Mesendoderm (in vitro differentiated cells): ENCODE data around the gene PPM1N.
A peak's percentile ranks its signal among the peaks of the same experiment; 100 is the strongest.

ENCODE experiments used
- DNase-seq: peaks from one replicate; pipeline ENCODE4 v3.0.0; 2013
- H2AK5ac ChIP-seq: 2 replicates; pipeline ENCODE4 v1.6.1; 2013; ENCODE audit warnings: low read length, inconsistent platforms
- H2BK120ac ChIP-seq: 2 replicates; pipeline ENCODE4 v1.6.1; 2013; ENCODE audit warnings: low read depth, mild to moderate bottlenecking, low read length, moderate library complexity, mixed read lengths
- H2BK15ac ChIP-seq: replicated peaks from 2 replicates; pipeline ENCODE4 v1.6.1; 2013; ENCODE audit warnings: low read depth, mild to moderate bottlenecking, moderate library complexity
- H2BK5ac ChIP-seq: 2 replicates; pipeline ENCODE4 v1.6.1; 2013; ENCODE audit warnings: low read length, inconsistent platforms
- H3K18ac ChIP-seq: 2 replicates; pipeline ENCODE4 v1.6.1; 2013; ENCODE audit warnings: mild to moderate bottlenecking, low read length, mixed read lengths
- H3K23ac ChIP-seq: one replicate; pipeline ENCODE4 v1.6.1; 2013; ENCODE audit warnings: low read length
- H3K27ac ChIP-seq: 2 replicates; pipeline ENCODE4 v1.5.1; 2013; ENCODE audit warnings: low read depth, mild to moderate bottlenecking, inconsistent platforms, low read length, moderate library complexity
- H3K27me3 ChIP-seq: 2 replicates; pipeline ENCODE4 v1.6.1; 2013; ENCODE audit warnings: low read length, control low read depth, mild to moderate bottlenecking, inconsistent platforms; ENCODE audit not compliant: insufficient read depth, poor library complexity
- H3K36me3 ChIP-seq: 2 replicates; pipeline ENCODE4 v1.6.1; 2013; ENCODE audit warnings: low read length, inconsistent platforms; ENCODE audit not compliant: control insufficient read depth, insufficient read depth
- H3K4ac ChIP-seq: one replicate; pipeline ENCODE4 v1.6.1; 2013; ENCODE audit warnings: low read depth, mild to moderate bottlenecking, low read length, moderate library complexity
- H3K4me1 ChIP-seq: 2 replicates; pipeline ENCODE4 v1.6.1; 2013; ENCODE audit warnings: low read depth, low read length, inconsistent platforms; ENCODE audit not compliant: control insufficient read depth
- H3K4me2 ChIP-seq: 2 replicates; pipeline ENCODE4 v1.6.1; 2013; ENCODE audit warnings: low read length
- H3K4me3 ChIP-seq: 2 replicates; pipeline ENCODE4 v1.5.1; 2013; ENCODE audit warnings: mild to moderate bottlenecking, low read length
- H3K56ac ChIP-seq: one replicate; pipeline ENCODE4 v1.6.1; 2013; ENCODE audit warnings: low read length
- H3K79me1 ChIP-seq: 2 replicates; pipeline ENCODE4 v1.6.1; 2013; ENCODE audit warnings: low read length, inconsistent platforms
- H3K79me2 ChIP-seq: 2 replicates; pipeline ENCODE4 v1.6.1; 2013; ENCODE audit warnings: mild to moderate bottlenecking, low read length; ENCODE audit not compliant: control insufficient read depth, insufficient read depth
- H3K9ac ChIP-seq: 2 replicates; pipeline ENCODE4 v1.6.1; 2013; ENCODE audit warnings: low read length, inconsistent platforms
- H4K5ac ChIP-seq: one replicate; pipeline ENCODE4 v1.6.1; 2013; ENCODE audit warnings: low read length
- H4K8ac ChIP-seq: one replicate; pipeline ENCODE4 v1.6.1; 2013; ENCODE audit warnings: low read depth, mild to moderate bottlenecking, control low read depth, low read length, moderate library complexity
- WGBS: extraction: QIAGEN DNeasy Blood & Tissue Kit; methylation state at CpG from one replicate; pipeline ENCODE4 v1.1.7; 2013; ENCODE audit warnings: low lambda C conversion rate, missing lambda C conversion rate; ENCODE audit not compliant: insufficient coverage; ENCODE audit errors: extremely low coverage; 5-methylcytosine and 5-hydroxymethylcytosine counted together

The PPM1N gene

DNA sequence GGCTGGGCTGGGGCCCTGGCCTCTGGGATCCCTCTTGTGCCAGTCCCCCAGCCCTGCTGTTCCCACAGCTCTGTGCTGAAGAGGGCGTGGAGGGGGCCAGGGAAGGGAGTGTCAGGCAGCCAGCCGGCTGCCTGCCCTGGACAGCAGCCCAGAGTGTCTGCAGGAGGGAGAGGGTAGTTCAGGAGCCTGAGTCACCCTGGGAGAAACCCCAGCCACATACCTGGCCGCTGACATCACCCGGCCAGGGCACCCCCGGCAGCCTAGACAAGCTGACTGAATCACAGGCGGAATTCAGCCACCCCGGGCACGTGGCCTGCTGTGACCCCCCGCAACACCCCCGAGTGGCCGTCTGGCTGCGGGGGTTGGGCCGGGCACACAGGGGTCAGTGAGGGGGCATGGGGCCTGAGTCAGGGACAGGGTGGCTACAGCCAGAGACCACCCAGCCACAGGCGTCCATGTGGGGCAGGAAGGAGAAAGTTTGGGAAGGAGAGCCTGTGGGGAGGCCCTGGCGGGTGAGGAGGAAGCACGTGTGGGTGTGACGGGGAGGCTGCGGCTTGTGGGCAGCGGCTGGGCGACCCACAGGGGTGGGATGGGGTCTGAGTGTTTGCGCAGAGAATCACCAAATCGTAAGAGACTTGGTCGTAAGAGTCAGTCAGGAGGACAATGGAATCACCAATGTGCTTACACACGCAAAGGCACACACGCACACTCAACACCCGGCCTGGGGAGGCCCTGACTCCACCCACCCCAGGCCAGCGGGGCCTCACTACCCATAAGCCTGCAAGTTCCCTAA, 42.3 kb upstream of the PPM1N start:
- H2BK5ac ChIP-seq: no peak overlapping the region
- peak overlapping the region; percentile 14 for H2BK120ac ChIP-seq
- peak overlapping the region; percentile 21 for H3K9ac ChIP-seq
- peak overlapping the region; percentile 47 for H3K27ac ChIP-seq
- peak overlapping the region; percentile 70 for H3K56ac ChIP-seq
- no peak overlapping the region for H3K4me3 ChIP-seq
- no peak overlapping the region for H2AK5ac ChIP-seq
- H3K79me1 ChIP-seq: no peaks in the 10 kb centered on the region
- peak; percentile 99 for DNase-seq
- H4K8ac ChIP-seq: no peak overlapping the region
- no peak overlapping the region for H3K4me2 ChIP-seq
- no peaks in the 10 kb centered on the region for H3K79me2 ChIP-seq
- no peak overlapping the region for H2BK15ac ChIP-seq
- peak overlapping the region; percentile 41 for H3K4ac ChIP-seq
- no peaks in the 10 kb centered on the region for H3K36me3 ChIP-seq
- no peak overlapping the region for H4K5ac ChIP-seq
- peak overlapping the region; percentile 62 for H3K18ac ChIP-seq
- no peaks in the 10 kb centered on the region for H3K4me1 ChIP-seq
- WGBS: no CpG with 5 or more reads among the region's 27 CpGs
- H3K23ac ChIP-seq: no peak overlapping the region
- no peaks in the 10 kb centered on the region for H3K27me3 ChIP-seq

DNA sequence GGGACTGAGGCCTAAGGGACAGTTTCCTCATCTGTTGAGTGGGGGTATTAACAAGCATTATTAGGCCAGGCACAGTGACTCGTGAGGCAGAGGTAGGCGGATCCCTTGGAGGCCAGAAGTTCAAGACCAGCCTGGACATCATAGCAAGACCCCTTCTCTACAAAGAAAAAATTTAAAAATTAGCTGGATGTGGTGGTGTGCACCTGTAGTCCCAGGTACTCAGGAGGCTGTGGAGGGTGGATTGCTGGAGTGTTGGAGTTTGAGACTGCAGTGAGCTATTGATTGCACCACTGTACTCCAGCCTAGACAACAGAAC, 41.8 kb upstream of the PPM1N start:
- Histone ChIP-seq H3K56ac (peak overlapping the region; percentile 70), H3K23ac (no peak overlapping the region), H2BK15ac (no peak overlapping the region), H3K9ac (no peak overlapping the region), H3K27me3 (no peaks in the 10 kb centered on the region), H3K4ac (no peak overlapping the region), H3K79me2 (no peaks in the 10 kb centered on the region), H4K8ac (no peak overlapping the region), H3K4me1 (no peaks in the 10 kb centered on the region), H2BK120ac (no peak overlapping the region), H4K5ac (no peak overlapping the region), H3K4me2 (no peak overlapping the region), H3K27ac (no peak overlapping the region), H3K36me3 (no peaks in the 10 kb centered on the region), H2AK5ac (no peak overlapping the region), H3K4me3 (no peak overlapping the region), H3K18ac (no peak overlapping the region), H3K79me1 (no peaks in the 10 kb centered on the region), H2BK5ac (no peak overlapping the region)
- DNase-seq: no peak
- WGBS: no CpG with 5 or more reads among the region's 2 CpGs

DNA sequence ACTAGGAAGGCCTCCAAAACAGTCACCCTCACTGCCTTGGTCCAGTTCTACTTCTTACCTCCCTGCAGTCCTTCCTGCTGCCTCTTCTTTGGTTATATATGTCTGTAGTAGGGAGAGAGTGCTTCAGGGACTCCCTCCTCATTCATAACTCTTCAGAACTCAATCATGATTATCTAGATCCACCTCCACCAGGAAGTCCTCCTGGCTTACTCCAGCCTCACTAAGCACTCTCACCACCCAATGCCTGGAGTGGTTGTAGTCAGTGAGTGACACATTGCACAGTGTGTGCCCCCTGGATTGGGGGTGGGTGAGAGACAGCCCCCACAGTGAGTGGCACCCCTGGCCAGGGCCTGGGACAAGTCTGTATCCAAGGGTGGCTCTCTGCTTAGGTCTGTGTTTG, 40.5 kb upstream of the PPM1N start:
- Histone ChIP-seq H3K79me1 (no peaks in the 10 kb centered on the region), H2BK15ac (no peak overlapping the region), H3K4me2 (no peak overlapping the region), H3K4me3 (no peak overlapping the region), H3K4me1 (no peaks in the 10 kb centered on the region), H2AK5ac (no peak overlapping the region), H3K27me3 (no peaks in the 10 kb centered on the region), H3K23ac (no peak overlapping the region), H3K9ac (no peak overlapping the region), H2BK5ac (no peak overlapping the region), H3K4ac (no peak overlapping the region), H4K8ac (no peak overlapping the region), H3K56ac (no peak overlapping the region), H2BK120ac (no peak overlapping the region), H3K36me3 (no peaks in the 10 kb centered on the region), H4K5ac (no peak overlapping the region), H3K79me2 (no peaks in the 10 kb centered on the region), H3K18ac (no peak overlapping the region), H3K27ac (no peak overlapping the region)
- no peak for DNase-seq

DNA sequence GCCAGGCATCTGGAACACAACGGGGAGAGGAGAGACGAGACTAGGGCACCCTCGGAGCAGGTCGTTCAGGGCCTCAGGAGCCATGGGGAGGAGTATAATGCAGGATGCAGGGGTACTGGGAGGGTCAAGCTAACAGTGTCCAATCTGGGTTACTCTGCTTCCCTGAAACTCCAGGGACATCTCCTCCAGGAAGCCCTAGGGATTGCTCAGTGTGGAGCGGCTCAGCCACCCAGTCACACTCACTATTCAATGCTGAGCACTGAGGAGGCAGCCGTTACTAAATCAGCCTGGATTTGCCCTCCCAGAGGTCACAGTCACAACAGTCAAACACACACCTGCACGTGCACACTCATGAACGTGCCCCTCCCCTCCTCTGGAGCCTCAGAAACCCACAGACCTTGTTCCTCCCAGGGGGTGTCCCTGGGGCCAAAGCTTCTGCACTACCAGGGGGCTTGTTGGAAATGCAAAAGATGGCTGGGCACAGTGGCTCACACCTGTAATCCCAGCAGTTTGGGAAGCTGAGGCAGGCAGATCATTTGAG, 37.4 kb upstream of the PPM1N start:
- WGBS: no CpG with 5 or more reads among the region's 8 CpGs

DNA sequence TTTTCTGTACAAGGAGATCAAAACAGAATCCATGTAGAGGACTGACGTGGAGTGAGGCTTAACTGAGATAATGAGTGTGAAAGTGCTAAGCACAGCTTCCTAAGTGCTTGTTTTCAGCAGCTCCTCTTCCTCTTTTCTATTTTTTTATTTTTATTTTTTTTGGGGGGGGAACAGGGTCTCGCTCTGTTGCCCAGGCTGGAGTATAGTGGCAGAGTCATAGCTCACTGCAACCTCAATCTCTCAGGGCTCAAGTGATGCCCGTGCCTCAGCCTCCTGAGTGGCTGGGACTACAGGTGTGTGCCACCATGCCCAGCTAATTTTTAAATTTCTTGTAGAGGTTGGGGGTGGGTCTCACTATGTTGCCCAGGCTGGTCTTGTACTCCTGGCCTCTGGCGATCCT, 36.1 kb upstream of the PPM1N start:
- H2AK5ac ChIP-seq: no peak overlapping the region
- DNase-seq: no peak
- peaks cover under 1% of the 10 kb centered on the region for H3K4me1 ChIP-seq
- H3K79me1 ChIP-seq: no peaks in the 10 kb centered on the region
- no peak overlapping the region for H4K8ac ChIP-seq
- no peak overlapping the region for H2BK15ac ChIP-seq
- H2BK5ac ChIP-seq: no peak overlapping the region
- no peak overlapping the region for H3K23ac ChIP-seq
- no peak overlapping the region for H3K27ac ChIP-seq
- no peak overlapping the region for H3K18ac ChIP-seq
- H3K9ac ChIP-seq: no peak overlapping the region
- no peaks in the 10 kb centered on the region for H3K36me3 ChIP-seq
- H3K27me3 ChIP-seq: no peaks in the 10 kb centered on the region
- no peak overlapping the region for H2BK120ac ChIP-seq
- WGBS: no CpG with 5 or more reads among the region's 4 CpGs
- no peak overlapping the region for H3K4me3 ChIP-seq
- H3K79me2 ChIP-seq: no peaks in the 10 kb centered on the region
- no peak overlapping the region for H3K4me2 ChIP-seq
- H4K5ac ChIP-seq: no peak overlapping the region
- no peak overlapping the region for H3K56ac ChIP-seq
- H3K4ac ChIP-seq: no peak overlapping the region

More for the DNA sequence above, 37.4 kb upstream of the PPM1N start:
- Histone ChIP-seq H3K18ac (no peak overlapping the region), H2BK120ac (no peak overlapping the region), H4K8ac (no peak overlapping the region), H4K5ac (no peak overlapping the region), H2BK15ac (no peak overlapping the region), H3K4me1 (no peaks in the 10 kb centered on the region), H3K23ac (no peak overlapping the region), H3K27ac (no peak overlapping the region), H3K4me3 (no peak overlapping the region), H2BK5ac (no peak overlapping the region), H2AK5ac (no peak overlapping the region), H3K79me1 (no peaks in the 10 kb centered on the region), H3K56ac (no peak overlapping the region), H3K79me2 (no peaks in the 10 kb centered on the region), H3K27me3 (no peaks in the 10 kb centered on the region), H3K9ac (no peak overlapping the region), H3K4ac (no peak overlapping the region), H3K4me2 (no peak overlapping the region), H3K36me3 (no peaks in the 10 kb centered on the region)
- no peak for DNase-seq

DNA sequence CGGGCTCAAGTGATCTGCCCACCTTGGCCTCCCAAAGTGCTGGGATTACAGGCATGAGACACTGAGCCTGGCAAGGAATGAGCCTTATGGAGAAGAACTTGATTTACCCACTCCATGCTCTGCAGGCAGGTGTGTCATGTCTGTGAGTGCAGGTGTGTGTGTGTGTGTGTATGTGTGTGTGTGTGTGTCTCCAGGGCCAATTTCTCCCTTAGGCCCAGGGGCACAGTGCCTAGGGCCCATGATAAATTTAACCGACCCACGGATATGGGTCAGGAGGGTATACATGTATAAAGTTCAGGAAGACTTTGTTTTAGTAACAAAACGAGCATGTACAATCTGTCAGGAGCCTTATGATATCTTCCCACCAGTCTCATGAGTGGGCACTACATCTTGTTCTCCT, 35.0 kb upstream of the PPM1N start:
- H3K56ac ChIP-seq: no peak overlapping the region
- peaks cover 1% of the 10 kb centered on the region for H3K4me1 ChIP-seq
- WGBS: no CpG with 5 or more reads among the region's 4 CpGs
- no peak overlapping the region for H3K4ac ChIP-seq
- no peaks in the 10 kb centered on the region for H3K79me1 ChIP-seq
- no peak overlapping the region for H2AK5ac ChIP-seq
- DNase-seq: no peak
- H4K8ac ChIP-seq: no peak overlapping the region
- no peak overlapping the region for H2BK15ac ChIP-seq
- no peaks in the 10 kb centered on the region for H3K36me3 ChIP-seq
- H3K4me3 ChIP-seq: no peak overlapping the region
- no peak overlapping the region for H3K9ac ChIP-seq
- no peak overlapping the region for H2BK5ac ChIP-seq
- H3K23ac ChIP-seq: no peak overlapping the region
- H3K4me2 ChIP-seq: no peak overlapping the region
- H3K27me3 ChIP-seq: no peaks in the 10 kb centered on the region
- H3K27ac ChIP-seq: no peak overlapping the region
- no peak overlapping the region for H2BK120ac ChIP-seq
- no peaks in the 10 kb centered on the region for H3K79me2 ChIP-seq
- no peak overlapping the region for H4K5ac ChIP-seq
- H3K18ac ChIP-seq: no peak overlapping the region
